Measurements from ENCODE around the gene SBF2. TPM values are rescaled to one million over a fixed set of nuclear protein-coding genes. Genes with fewer than 3 reads are reported as not detected.

SBF2 gene
- total RNA-seq, 4 donors from 2014 or later, result 44.6 to 59.4 (median 53.4) TPM

DNA sequence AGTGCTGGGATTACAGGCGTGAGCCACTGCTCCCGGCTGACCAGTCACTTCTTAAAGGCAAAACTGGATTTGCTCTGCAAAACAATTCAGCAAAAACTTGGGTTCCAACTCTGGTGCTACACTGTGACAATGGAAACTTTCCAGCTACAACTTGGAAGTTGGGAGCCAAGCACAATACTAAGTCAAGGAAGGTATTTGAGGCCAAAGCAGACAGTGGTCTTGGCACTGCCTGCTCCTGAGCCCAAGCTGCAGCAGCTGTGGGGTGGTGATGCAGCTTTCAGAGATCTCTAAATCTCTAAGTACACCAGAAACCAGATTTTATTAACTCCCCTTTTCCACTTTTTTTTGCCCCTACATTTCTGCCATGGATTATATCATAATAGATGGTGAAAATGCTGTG, 28.4 kb upstream of the SBF2 start:
- no peaks in the 10 kb centered on the region for H3K27me3 ChIP-seq
- intact Hi-C loops (cut with DNase I), result loop anchor here (5.0 kb wide), 1 partner anchor 115 kb away; no protein-coding TSS in a partner anchor
- peaks cover 41 to 97% (median 93%) of the 10 kb centered on the region in 4 donors for H3K4me1 ChIP-seq
- no peaks in the 10 kb centered on the region for H3K9me3 ChIP-seq
- no peaks in the 10 kb centered on the region for H3K36me3 ChIP-seq
- peak overlapping the region; percentile 76 to 81 (median 78) for H3K27ac ChIP-seq (replicated peaks in 1 of 4)
- no peak overlapping the region for H3K4me3 ChIP-seq
- no CpG with 5 or more reads among the region's 2 CpGs for WGBS
- peak; percentile 60 for DNase-seq (ENCODE audit: extremely low spot score)
- TF ChIP-seq POLR2AphosphoS5 (IDR thresholded peaks at IDR 0.05) (no peak), POLR2A (IDR thresholded peaks at IDR 0.05; ENCODE audit: low read depth) (no peak), EP300 (IDR thresholded peaks at IDR 0.05) (no peak)
- TF ChIP-seq, protein P1, sequence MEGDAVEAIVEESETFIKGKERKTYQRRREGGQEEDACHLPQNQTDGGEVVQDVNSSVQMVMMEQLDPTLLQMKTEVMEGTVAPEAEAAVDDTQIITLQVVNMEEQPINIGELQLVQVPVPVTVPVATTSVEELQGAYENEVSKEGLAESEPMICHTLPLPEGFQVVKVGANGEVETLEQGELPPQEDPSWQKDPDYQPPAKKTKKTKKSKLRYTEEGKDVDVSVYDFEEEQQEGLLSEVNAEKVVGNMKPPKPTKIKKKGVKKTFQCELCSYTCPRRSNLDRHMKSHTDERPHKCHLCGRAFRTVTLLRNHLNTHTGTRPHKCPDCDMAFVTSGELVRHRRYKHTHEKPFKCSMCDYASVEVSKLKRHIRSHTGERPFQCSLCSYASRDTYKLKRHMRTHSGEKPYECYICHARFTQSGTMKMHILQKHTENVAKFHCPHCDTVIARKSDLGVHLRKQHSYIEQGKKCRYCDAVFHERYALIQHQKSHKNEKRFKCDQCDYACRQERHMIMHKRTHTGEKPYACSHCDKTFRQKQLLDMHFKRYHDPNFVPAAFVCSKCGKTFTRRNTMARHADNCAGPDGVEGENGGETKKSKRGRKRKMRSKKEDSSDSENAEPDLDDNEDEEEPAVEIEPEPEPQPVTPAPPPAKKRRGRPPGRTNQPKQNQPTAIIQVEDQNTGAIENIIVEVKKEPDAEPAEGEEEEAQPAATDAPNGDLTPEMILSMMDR (IDR thresholded peaks at IDR 0.05), result no peak

DNA sequence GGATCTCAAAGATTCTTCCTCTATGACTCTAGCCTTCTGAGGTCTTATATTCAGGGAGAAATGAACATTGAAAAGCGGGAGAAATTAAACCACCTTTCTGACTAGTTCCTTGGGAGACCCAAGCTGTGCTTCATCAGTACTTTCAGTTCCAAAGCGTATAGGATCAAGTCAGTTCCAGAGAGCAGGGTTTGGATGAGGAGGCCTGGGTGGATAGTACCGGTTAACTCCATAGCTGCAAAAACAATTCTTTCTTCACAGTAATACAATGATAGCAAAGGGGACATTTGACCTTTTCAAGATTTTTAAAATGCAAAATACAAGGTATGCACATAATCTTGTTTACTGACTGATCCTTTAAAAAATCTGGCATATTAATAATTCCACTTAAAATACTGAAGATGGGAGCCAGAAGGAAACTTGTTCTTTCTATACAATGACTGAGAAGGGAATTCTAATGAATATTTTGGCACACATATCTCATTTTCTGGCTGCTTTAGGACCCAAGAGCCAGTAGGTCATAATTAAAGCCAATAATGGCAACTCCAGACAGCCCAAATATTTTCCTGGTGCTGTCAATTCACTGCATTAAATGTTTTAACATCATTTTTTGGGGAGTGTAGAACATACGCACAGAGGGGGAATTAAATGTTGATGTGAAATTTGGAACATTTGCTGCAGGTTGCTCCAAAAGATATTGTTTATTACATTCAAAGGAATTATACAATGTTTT, 26.9 kb upstream of the SBF2 start:
- Histone ChIP-seq H3K9me3 (no peaks in the 10 kb centered on the region), H3K4me1 (peaks cover 32 to 91% (median 85%) of the 10 kb centered on the region in 4 donors), H3K36me3 (no peaks in the 10 kb centered on the region), H3K4me3 (no peak overlapping the region), H3K27me3 (no peaks in the 10 kb centered on the region), H3K27ac (replicated peaks in 1 of 4) (peak overlapping the region; percentile 46 to 78 (median 62))
- WGBS, result 85% methylated on average over 4 of the region's 4 CpGs
- DNase-seq (ENCODE audit: extremely low spot score), result peak; percentile 10
- no peak for TF ChIP-seq EP300 (IDR thresholded peaks at IDR 0.05)
- intact Hi-C loops (cut with DNase I), result loop anchor here (5.0 kb wide), 1 partner anchor 114 kb away; no protein-coding TSS in a partner anchor

DNA sequence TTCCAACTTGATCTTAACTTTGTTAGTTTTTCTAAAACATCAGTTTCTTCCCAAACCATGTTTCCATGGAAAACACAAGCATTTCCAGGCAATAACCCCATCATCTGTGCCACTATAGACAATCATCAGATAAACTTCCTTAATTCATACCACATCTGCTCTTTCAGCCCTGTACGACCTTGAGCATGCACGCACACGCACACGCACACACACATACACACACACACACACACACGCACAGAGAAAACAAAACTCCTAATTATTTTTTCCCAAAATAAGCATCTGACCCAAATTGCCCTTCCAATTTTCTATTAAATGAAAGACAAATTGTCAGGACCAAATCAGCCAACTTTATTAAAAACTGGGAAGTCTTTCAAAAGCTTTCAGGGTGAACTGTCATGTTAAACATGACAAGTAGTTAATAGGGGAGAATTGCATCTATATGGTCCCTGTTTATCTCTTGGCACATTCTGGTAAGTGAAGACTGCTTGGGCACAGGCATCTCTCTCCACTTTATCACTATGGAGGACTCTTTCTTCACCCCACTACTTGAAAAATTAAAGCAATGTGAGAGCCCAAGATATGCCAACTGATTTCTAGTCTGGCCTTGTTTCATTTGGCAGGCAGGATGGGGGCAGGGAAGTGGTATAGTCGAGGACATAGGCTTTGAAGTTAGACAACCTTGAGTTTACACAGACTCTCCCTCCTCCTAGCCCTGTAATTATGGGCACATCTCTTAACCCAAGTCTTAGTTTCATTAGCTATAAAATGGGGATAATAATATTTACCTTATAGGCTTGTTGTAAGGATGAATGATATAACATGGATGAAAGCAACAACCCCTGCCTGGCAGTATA, 25.9 kb upstream of the SBF2 start:
- TF ChIP-seq, protein P1 (IDR thresholded peaks at IDR 0.05), result no peak
- TF ChIP-seq POLR2A (IDR thresholded peaks at IDR 0.05; ENCODE audit: low read depth) (no peak), EP300 (IDR thresholded peaks at IDR 0.05) (no peak), POLR2AphosphoS5 (IDR thresholded peaks at IDR 0.05) (no peak)
- Histone ChIP-seq H3K27me3 (no peaks in the 10 kb centered on the region), H3K4me3 (no peak overlapping the region), H3K4me1 (peaks cover 22 to 83% (median 75%) of the 10 kb centered on the region in 4 donors), H3K9me3 (no peaks in the 10 kb centered on the region), H3K27ac (replicated peaks in 1 of 4) (peak overlapping the region; percentile 16 to 76 (median 47)), H3K36me3 (no peaks in the 10 kb centered on the region)
- WGBS, result 55% methylated on average over 6 of the region's 6 CpGs
- peak; percentile 57 for DNase-seq (ENCODE audit: extremely low spot score)
- intact Hi-C loops (cut with DNase I), result loop anchor here (5.0 kb wide), 1 partner anchor 113 kb away; no protein-coding TSS in a partner anchor

DNA sequence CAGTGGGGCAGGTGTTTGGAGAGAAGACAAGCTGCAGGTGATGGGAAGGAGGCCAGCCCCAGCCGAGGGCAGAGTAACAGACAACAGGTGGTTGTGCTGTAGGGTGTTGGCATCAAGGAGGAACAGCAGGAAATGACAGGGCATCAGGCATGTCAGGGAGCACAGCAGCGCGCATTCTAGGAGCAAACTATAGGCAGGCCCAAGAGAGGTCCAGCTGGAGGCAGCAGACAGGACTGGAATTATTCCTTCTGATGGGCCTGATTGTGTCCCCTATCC, 24.4 kb upstream of the SBF2 start:
- WGBS, result 87% methylated on average over 3 of the region's 3 CpGs
- TF ChIP-seq EP300 (IDR thresholded peaks at IDR 0.05) (no peak), POLR2AphosphoS5 (IDR thresholded peaks at IDR 0.05) (no peak), POLR2A (IDR thresholded peaks at IDR 0.05; ENCODE audit: low read depth) (no peak)
- TF ChIP-seq, protein P1 (IDR thresholded peaks at IDR 0.05), result no peak

More for the DNA sequence above, 24.4 kb upstream of the SBF2 start:
- intact Hi-C loops (cut with DNase I), result no loop called here
- Histone ChIP-seq H3K4me3 (no peak overlapping the region), H3K4me1 (peaks cover 20 to 74% (median 60%) of the 10 kb centered on the region in 4 donors), H3K27ac (replicated peaks in 1 of 4) (peak overlapping the region; percentile 46 to 76 (median 53)), H3K36me3 (no peaks in the 10 kb centered on the region), H3K27me3 (no peaks in the 10 kb centered on the region), H3K9me3 (no peaks in the 10 kb centered on the region)
- DNase-seq (ENCODE audit: extremely low spot score), result no peak
